PC-9 (cell line): Measurements from ENCODE around the gene LZTS2.

Source experiments
- CTCF ChIP-seq: fragments of 200-600 bp; sonication (generic); conservative IDR thresholded peaks from 2 replicates; pipeline ENCODE4 v1.6.1; 2017; ENCODE audit warnings: mixed run types, antibody characterized with exemption, mild to moderate bottlenecking, moderate library complexity
- EZH2 ChIP-seq: fragments of 200-600 bp; sonication (generic); IDR thresholded peaks from 2 replicates; pipeline ENCODE4 v1.8.0; 2017; ENCODE audit warnings: antibody characterized with exemption, low read depth

GRCh38 chr10:100981178-100981772, 18.3 kb upstream of the LZTS2 start:
- TF ChIP-seq CTCF = no peak
- no peak for TF ChIP-seq EZH2
